Sigmoid colon (tissue), 7 donors: ENCODE results near the gene ACTN4. TPM values are rescaled to one million over a fixed set of nuclear protein-coding genes. Genes with fewer than 3 reads are reported as not detected.

Experiments
- DNase-seq: peaks from one replicate; pipeline ENCODE4 v3.0.0-alpha.2; 2019
- H3K27ac ChIP-seq, 4 donors: fragments of 200-600 bp; sonication (generic); one replicate each; pipeline ENCODE4 v1.5.1; 2016 to 2019; ENCODE audit warnings: mild to moderate bottlenecking in 1 of 4
- H3K27me3 ChIP-seq, 3 donors: fragments of 200-600 bp; sonication (generic); one replicate each; pipeline ENCODE4 v1.5.1; 2019; ENCODE audit warnings: mild to moderate bottlenecking in 1 of 3
- H3K36me3 ChIP-seq, 4 donors: fragments of 200-600 bp; sonication (generic); one replicate each; pipeline ENCODE4 v1.5.1; 2016 to 2019
- H3K4me1 ChIP-seq, 4 donors: fragments of 200-600 bp; sonication (generic); one replicate each; pipeline ENCODE4 v1.5.1; 2017 to 2019
- H3K4me3 ChIP-seq, 4 donors: fragments of 200-600 bp; sonication (generic); one replicate each; pipeline ENCODE4 v1.5.1; 2017 to 2019; ENCODE audit warnings: mild to moderate bottlenecking in 2 of 4, moderate library complexity in 1 of 4
- H3K9me3 ChIP-seq, 4 donors: fragments of 200-600 bp in 3 of 4; sonication (generic) in 3 of 4; one replicate each; pipeline versions ENCODE4 v1.5.1 to v1.6.1; 2013 to 2019
- CTCF ChIP-seq, 4 experiments: fragments of 450-650 bp in 3 of 4; fragments of 200-600 bp in 1 of 4; IDR thresholded peaks; one replicate each; pipeline ENCODE4 v1.5.1; 2016 to 2019; ENCODE audit warnings: antibody characterized with exemption in 4 of 4, mild to moderate bottlenecking in 3 of 4, moderate library complexity in 2 of 4
- EP300 ChIP-seq, 4 donors: sonication (generic); formaldehyde crosslinking; IDR thresholded peaks; one replicate each; pipeline ENCODE4 v1.6.1; 2017; ENCODE audit warnings: antibody characterized with exemption in 4 of 4
- POLR2A ChIP-seq, 2 donors: fragments of 450-650 bp; IDR thresholded peaks; one replicate each; pipeline ENCODE4 v1.6.1; 2016; ENCODE audit warnings: antibody characterized with exemption in 2 of 2, mild to moderate bottlenecking in 2 of 2, moderate library complexity in 2 of 2
- POLR2AphosphoS5 ChIP-seq, 4 donors: sonication (generic); formaldehyde crosslinking; IDR thresholded peaks; one replicate each; pipeline ENCODE4 v1.6.1; 2017; ENCODE audit warnings: antibody characterized with exemption in 4 of 4
- WGBS, 2 donors: extraction: QIAGEN DNeasy Blood & Tissue Kit; methylation state at CpG; one replicate each; pipeline ENCODE4 v1.1.7; 2013; 5-methylcytosine and 5-hydroxymethylcytosine counted together
- intact Hi-C: fragments of 100-400 bp; cut with DNase I; formaldehyde crosslinking; loops from one replicate; pipeline ENCODE4 v1.15.1; 2023
- polyA plus RNA-seq, 3 donors: library from polyadenylated mRNA; stranded (reverse); fragments of 200-250 nt; gene quantifications; one replicate each; pipeline ENCODE4 v1.2.3, GENCODE V29; 2013
- total RNA-seq, 4 donors: library from RNA; depleted of rRNA; stranded (reverse); fragments of >200 nt; gene quantifications; one replicate each; pipeline ENCODE4 v1.1.0, GENCODE V29; 2016
- donor health status: healthy with polysubstance abuse.
- donor health status: Bipolar disorder and iron deficiency.
- donor health status: healthy.

ACTN4 gene
- total and polyA plus RNA-seq, 7 donors: 122 to 456 (median 176) TPM

DNA sequence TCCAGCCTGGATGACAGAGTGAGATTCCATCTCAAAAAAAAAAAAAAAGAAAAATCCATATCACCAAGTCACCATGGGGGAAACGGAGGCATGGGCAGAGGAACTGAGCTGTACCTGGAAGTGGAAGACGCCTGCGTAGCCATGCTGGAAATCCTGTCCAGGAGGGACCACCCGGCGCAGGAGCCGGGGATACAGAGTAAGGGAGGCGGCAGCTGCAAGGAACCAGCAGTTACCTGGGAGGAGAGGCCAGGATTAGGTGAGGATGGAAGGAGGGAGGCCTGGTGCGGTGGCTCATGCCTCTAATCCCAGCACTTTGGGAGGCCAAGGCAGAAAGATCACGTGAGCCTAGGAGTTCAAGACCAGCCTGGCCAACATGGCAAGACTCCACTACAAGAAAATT, 94.8 kb downstream of the ACTN4 start:
- no peak for DNase-seq
- H3K4me3 ChIP-seq: no peak overlapping the region
- no peak for TF ChIP-seq POLR2A (IDR thresholded peaks at IDR 0.05)
- no peak for TF ChIP-seq POLR2AphosphoS5 (IDR thresholded peaks at IDR 0.05)
- TF ChIP-seq CTCF (IDR thresholded peaks at IDR 0.05): no peak
- TF ChIP-seq EP300 (IDR thresholded peaks at IDR 0.05): no peak
- WGBS, 2 donors: 95 to 96% methylated on average over 9 of the region's 9 CpGs
- no peaks in the 10 kb centered on the region for H3K27me3 ChIP-seq
- no peak overlapping the region for H3K27ac ChIP-seq
- H3K36me3 ChIP-seq: no peaks in the 10 kb centered on the region
- no peaks in the 10 kb centered on the region for H3K9me3 ChIP-seq
- H3K4me1 ChIP-seq: peaks cover 0 to 1% (median under 1%) of the 10 kb centered on the region in 4 donors
- intact Hi-C loops: no loop called here

GRCh38 chr19:38742906-38743305, 95.5 kb downstream of the ACTN4 start:
- no peaks in the 10 kb centered on the region for H3K27me3 ChIP-seq
- WGBS, 2 donors: 89 to 90% methylated on average over 6 of the region's 6 CpGs
- intact Hi-C loops: no loop called here
- no peaks in the 10 kb centered on the region for H3K36me3 ChIP-seq
- no peaks in the 10 kb centered on the region for H3K4me1 ChIP-seq
- no peak overlapping the region for H3K4me3 ChIP-seq
- H3K9me3 ChIP-seq: no peaks in the 10 kb centered on the region
- H3K27ac ChIP-seq: no peak overlapping the region
- no peak for TF ChIP-seq EP300 (IDR thresholded peaks at IDR 0.05)
- no peak for TF ChIP-seq CTCF (IDR thresholded peaks at IDR 0.05)
- no peak for TF ChIP-seq POLR2AphosphoS5 (IDR thresholded peaks at IDR 0.05)
- TF ChIP-seq POLR2A (IDR thresholded peaks at IDR 0.05): no peak
- no peak for DNase-seq

GRCh38 chr19:38743394-38744297, 96.2 kb downstream of the ACTN4 start:
- Histone ChIP-seq H3K4me1 (no peaks in the 10 kb centered on the region), H3K36me3 (no peaks in the 10 kb centered on the region), H3K27me3 (no peaks in the 10 kb centered on the region), H3K9me3 (no peaks in the 10 kb centered on the region), H3K27ac (no peak overlapping the region), H3K4me3 (no peak overlapping the region)
- intact Hi-C loops: no loop called here
- peak; percentile 64 for DNase-seq
- TF ChIP-seq POLR2A (IDR thresholded peaks at IDR 0.05): no peak
- no peak for TF ChIP-seq POLR2AphosphoS5 (IDR thresholded peaks at IDR 0.05)
- no peak for TF ChIP-seq CTCF (IDR thresholded peaks at IDR 0.05)
- TF ChIP-seq EP300 (IDR thresholded peaks at IDR 0.05): no peak
- 81 to 83% methylated on average over 20 of the region's 20 CpGs for WGBS, 2 donors

DNA sequence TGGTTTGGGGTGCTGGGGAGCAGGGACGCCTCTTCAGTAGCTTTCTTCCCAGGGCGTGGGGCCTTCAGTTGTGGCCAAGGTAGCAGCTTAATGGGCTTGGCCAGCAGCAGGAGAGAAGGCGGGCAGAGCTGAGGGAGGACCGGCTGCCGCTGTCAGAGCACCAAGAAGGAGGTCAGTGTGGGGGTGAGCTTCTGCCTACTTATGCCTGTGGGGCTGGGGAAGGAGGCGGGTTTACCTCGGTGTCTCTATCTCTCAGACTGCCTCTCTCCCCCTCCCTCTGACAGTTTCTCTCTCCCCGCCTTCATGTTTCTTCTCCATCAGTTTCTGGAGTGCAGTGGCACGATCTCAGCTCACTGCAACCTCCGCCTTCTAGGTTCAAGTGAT, 96.8 kb downstream of the ACTN4 start, which contains the start of gene CAPN12:
Gene CAPN12 (minus strand): TSS at position 177 of the 384 bp plus-strand sequence. CDS start 309 bp downstream, outside the sequence.
- no peak for DNase-seq
- intact Hi-C loops: no loop called here
- Histone ChIP-seq H3K4me3 (no peak within 1 kb of the TSS), H3K36me3 (no peaks in the 10 kb centered on the region), H3K27me3 (no peaks in the 10 kb centered on the region), H3K9me3 (no peaks in the 10 kb centered on the region), H3K4me1 (no peaks in the 10 kb centered on the region), H3K27ac (no peak within 1 kb of the TSS)
- WGBS, 2 donors: 88% methylated on average over 10 of the region's 10 CpGs
- no peak for TF ChIP-seq POLR2AphosphoS5 (IDR thresholded peaks at IDR 0.05)
- TF ChIP-seq CTCF (IDR thresholded peaks at IDR 0.05): no peak
- TF ChIP-seq POLR2A (IDR thresholded peaks at IDR 0.05): no peak
- TF ChIP-seq EP300 (IDR thresholded peaks at IDR 0.05): no peak
